ENCODE results near the gene BBS1.

DNA sequence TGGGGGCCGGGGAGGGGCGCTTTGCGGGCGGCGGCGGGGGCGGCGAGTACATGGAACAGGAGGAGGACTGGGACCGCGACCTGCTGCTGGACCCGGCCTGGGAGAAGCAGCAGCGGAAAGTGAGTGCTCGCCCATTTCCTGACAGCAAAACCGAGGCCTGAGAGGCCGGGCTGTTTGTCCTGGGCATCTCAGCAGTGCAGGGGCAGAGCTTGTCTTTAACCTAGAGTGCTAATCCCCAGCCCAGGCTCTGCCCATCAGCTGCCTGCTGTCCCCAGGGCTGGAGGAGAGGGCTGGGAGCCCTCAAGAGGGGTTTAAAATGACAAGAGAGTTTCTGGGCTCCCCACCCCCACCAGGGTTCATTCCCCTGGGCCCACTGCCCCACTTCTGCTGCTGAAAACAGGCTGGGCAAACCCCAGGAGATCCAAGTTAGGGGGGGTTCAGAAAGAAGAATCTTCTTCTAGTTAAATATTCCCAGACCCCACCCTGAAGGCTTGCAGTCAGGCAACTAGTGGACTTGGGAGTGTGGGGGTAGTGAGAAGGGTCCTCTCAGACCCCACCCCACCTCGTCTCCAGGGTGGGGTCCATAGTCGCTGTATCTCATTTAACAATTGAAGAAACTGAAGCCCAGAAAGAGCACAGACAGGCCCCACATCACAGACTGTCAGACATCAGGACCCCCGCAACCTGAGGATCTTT lies 36.7 kb downstream of the BBS1 start:
- TF ChIP-seq ZBTB7A (IDR thresholded peaks at IDR 0.05; ENCODE audit: low read depth) (0 out of 2 replicates have a peak, but pooled peaks have one; percentile 30), CREB1 (IDR thresholded peaks at IDR 0.05; ENCODE audit: low read depth) (no peak), TEAD4 (IDR thresholded peaks at IDR 0.05) (no peak), CEBPB (IDR thresholded peaks at IDR 0.05) (no peak), EGR1 (IDR thresholded peaks at IDR 0.05) (no peak)
- TF ChIP-seq, protein P1, sequence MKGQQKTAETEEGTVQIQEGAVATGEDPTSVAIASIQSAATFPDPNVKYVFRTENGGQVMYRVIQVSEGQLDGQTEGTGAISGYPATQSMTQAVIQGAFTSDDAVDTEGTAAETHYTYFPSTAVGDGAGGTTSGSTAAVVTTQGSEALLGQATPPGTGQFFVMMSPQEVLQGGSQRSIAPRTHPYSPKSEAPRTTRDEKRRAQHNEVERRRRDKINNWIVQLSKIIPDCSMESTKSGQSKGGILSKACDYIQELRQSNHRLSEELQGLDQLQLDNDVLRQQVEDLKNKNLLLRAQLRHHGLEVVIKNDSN (IDR thresholded peaks at IDR 0.05), result no peak
- TF ChIP-seq, protein P2, sequence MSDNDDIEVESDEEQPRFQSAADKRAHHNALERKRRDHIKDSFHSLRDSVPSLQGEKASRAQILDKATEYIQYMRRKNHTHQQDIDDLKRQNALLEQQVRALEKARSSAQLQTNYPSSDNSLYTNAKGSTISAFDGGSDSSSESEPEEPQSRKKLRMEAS (IDR thresholded peaks at IDR 0.05), result no peak

All from Ishikawa (cell line).